GM21367 (cell line): ENCODE results near the gene MAB21L2.

Experiments
- ATAC-seq: cut with Tn5 transposase; IDR thresholded peaks from one replicate; pipeline ENCODE4 v1.9.1; 2021; ENCODE audit not compliant: unreplicated experiment

MAB21L2 gene

GRCh38 chr4:150600812-150601445, 19.0 kb downstream of the MAB21L2 start:
- no peak for ATAC-seq

DNA sequence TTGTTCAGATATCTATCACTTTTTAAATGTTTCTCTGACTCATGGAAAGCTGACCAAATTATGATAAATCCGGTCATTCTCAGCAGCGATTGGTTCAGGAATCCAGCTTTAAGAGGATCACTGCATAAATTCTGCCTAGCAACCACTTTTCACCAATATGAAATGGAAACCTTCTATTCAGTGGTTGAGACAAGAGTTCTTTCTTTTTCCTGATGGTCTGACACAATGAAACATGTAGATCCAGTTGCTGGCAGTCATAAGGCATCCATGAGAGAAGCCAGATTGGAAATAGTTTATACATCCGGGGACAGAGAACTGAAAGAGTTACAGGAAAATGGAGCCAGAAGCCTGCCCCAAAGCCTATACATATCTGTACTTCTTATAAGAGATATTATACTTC, 27.2 kb downstream of the MAB21L2 start:
- ATAC-seq = no peak

DNA sequence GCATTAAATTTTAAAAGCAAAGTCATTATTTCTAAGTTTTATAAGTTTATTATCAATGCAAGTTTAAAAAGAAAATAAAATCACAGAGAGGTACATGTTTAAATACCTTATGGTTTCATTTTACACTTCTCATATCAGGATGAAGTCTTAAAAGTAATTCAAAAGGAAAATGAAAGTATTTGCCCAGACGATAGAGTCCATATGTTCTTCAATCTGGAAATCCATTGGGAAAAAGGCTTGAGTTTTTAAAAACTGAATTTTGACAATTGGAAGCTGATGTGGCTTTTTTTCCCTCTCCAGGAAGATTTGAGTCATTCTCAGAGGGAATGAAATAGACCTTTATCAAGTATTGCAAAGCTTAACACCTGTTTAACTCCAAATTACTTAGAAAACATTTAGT, 37.1 kb downstream of the MAB21L2 start:
- ATAC-seq = no peak

DNA sequence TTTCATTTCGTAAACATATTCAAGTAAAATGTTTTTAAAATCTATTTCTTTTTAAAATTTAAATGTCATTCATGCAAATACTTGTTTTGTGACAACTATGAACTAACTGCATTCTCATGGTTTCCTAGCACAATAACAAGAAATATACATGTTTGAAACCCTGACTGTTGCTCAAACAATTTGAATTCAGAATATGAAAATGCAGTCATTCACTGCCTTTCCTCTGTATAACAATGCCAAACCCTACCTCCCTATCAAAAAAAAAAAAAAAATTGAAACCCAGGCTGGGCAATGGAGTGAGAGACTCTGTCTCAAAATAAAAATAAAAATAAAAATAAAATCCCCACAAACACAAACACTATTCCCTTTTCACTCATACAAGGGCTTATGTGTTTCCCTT, 42.1 kb downstream of the MAB21L2 start:
- no peak for ATAC-seq

GRCh38 chr4:150625033-150625432, 43.1 kb downstream of the MAB21L2 start:
- no peak for ATAC-seq

DNA sequence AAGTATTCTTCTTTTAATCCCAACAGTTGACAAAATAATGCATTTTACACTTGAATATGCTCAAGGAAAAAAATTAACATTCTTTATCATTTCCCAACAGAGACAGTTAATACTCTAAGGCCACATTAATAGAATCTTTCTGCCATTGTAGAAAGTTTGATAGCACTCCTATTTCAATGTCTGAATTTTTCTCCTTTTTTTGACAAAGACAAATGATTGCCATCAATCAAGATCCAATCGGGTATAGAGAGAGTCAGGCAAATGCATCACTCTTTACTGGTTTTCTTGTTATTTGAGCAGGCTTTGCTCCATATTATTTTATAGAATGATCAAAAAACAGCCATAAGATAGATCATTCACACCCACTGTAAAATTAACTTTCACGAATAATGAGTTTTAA, 46.1 kb downstream of the MAB21L2 start:
- no peak for ATAC-seq

- no peak for ATAC-seq
Measured at GRCh38 chr4:150632639-150633038, 50.7 kb downstream of the MAB21L2 start.
